OCI-LY7 (cell line): Measurements from ENCODE around the gene FRMD5. TPM values are rescaled to one million over a fixed set of nuclear protein-coding genes. Genes with fewer than 3 reads are reported as not detected.

ENCODE experiments used
- BruUV-seq: library from RNA; stranded (reverse); fragments of 400-500 nt; replicated peaks from 2 replicates; lab custom pipeline; 2021; lab: Mats Ljungman, UMichigan
- CTCF ChIA-PET: fragments of 300-600 bp; sonication (Branson Sonifier 250); formaldehyde crosslinking; loops from one replicate; lab custom pipeline; 2022; ENCODE audit warnings: antibody characterized with exemption; ENCODE audit not compliant: unreplicated experiment; lab: Charles Lee
- POLR2A ChIA-PET: fragments of 300-600 bp; sonication (Branson Sonifier 250); formaldehyde crosslinking; loops from one replicate; lab custom pipeline; 2022; ENCODE audit warnings: antibody characterized with exemption; lab: Charles Lee
- DNase-seq: peaks from one replicate; pipeline ENCODE4 v3.0.0-alpha.2; 2015; ENCODE audit warnings: low spot score
- H2AFZ ChIP-seq: fragments of 200-600 bp; sonication (generic), shearing (Covaris generic); 2 replicates; pipeline ENCODE4 v1.6.1; 2014; ENCODE audit warnings: mild to moderate bottlenecking, antibody characterized with exemption, low read length, moderate library complexity
- H3K27ac ChIP-seq: fragments of 200-600 bp; sonication (generic); 2 replicates; pipeline ENCODE4 v1.5.1; 2014; ENCODE audit warnings: mixed run types, low read depth, mild to moderate bottlenecking, moderate library complexity, low read length, inconsistent platforms; ENCODE audit not compliant: poor library complexity, severe bottlenecking
- H3K36me3 ChIP-seq: fragments of 200-600 bp; sonication (generic); 2 replicates; pipeline ENCODE4 v1.6.1; 2014; ENCODE audit warnings: mild to moderate bottlenecking, antibody characterized with exemption, low read length, moderate library complexity, mixed read lengths; ENCODE audit not compliant: insufficient read depth
- H3K4me1 ChIP-seq: fragments of 200-600 bp; sonication (generic); 2 replicates; pipeline ENCODE4 v1.5.1; 2014; ENCODE audit warnings: mild to moderate bottlenecking, low read length; ENCODE audit not compliant: insufficient read depth, poor library complexity, severe bottlenecking
- H3K4me2 ChIP-seq: fragments of 200-600 bp; sonication (generic); 2 replicates; pipeline ENCODE4 v1.6.1; 2014; ENCODE audit warnings: mild to moderate bottlenecking, low read length
- H3K4me3 ChIP-seq: fragments of 200-600 bp; sonication (generic); 2 replicates; pipeline ENCODE4 v1.5.1; 2014; ENCODE audit warnings: mild to moderate bottlenecking, low read depth, low read length; ENCODE audit not compliant: poor library complexity, severe bottlenecking
- H3K79me2 ChIP-seq: fragments of 200-600 bp; sonication (generic); 2 replicates; pipeline ENCODE4 v1.6.1; 2016; ENCODE audit warnings: low read depth, mild to moderate bottlenecking, low read length, moderate library complexity, mixed read lengths; ENCODE audit not compliant: insufficient read depth
- H3K9me2 ChIP-seq: fragments of 200-600 bp; sonication (generic); 2 replicates; pipeline ENCODE4 v1.6.1; 2016; ENCODE audit warnings: mild to moderate bottlenecking, low read length, mixed read lengths; ENCODE audit not compliant: insufficient read depth
- H3K9me3 ChIP-seq: fragments of 200-600 bp; sonication (generic); 2 replicates; pipeline ENCODE4 v1.6.1; 2014; ENCODE audit warnings: mild to moderate bottlenecking, mixed run types, low read length, mixed read lengths
- H4K20me1 ChIP-seq: fragments of 200-600 bp; sonication (generic); 2 replicates; pipeline ENCODE4 v1.6.1; 2014; ENCODE audit warnings: mild to moderate bottlenecking, antibody characterized with exemption, low read length, moderate library complexity, mixed read lengths; ENCODE audit not compliant: insufficient read depth
- CTCF ChIP-seq: fragments of 200-600 bp; sonication (generic); conservative IDR thresholded peaks from 2 replicates; pipeline ENCODE4 v1.5.1; 2014; ENCODE audit warnings: mild to moderate bottlenecking, antibody characterized with exemption, low read length, moderate library complexity, mixed read lengths
- EZH2phosphoT487 ChIP-seq: fragments of 200-600 bp; sonication (generic); IDR thresholded peaks from 2 replicates; pipeline ENCODE4 v1.6.1; 2018; ENCODE audit warnings: low read depth, borderline replicate concordance, mild to moderate bottlenecking, mixed run types, antibody characterized with exemption, low read length, moderate library complexity, mixed read lengths
- intact Hi-C: fragments of 100-400 bp; cut with micrococcal nuclease; formaldehyde crosslinking; loops from one replicate; pipeline ENCODE4 v1.10.0; 2022; ENCODE audit not compliant: unreplicated experiment
- total RNA-seq, 2 experiments: library from RNA; depleted of rRNA in 1 of 2; stranded (reverse); fragments of >200 nt in 1 of 2; shearing (Covaris generic) in 1 of 2; gene quantifications; 2 replicates each; pipeline ENCODE4 v1.2.3, GENCODE V29; 2014 to 2022

Gene FRMD5
- total RNA-seq, 2 experiments from 2014 or later, result not detected

GRCh38 chr15:44029003-44029402 lies 166.1 kb downstream of the FRMD5 start:
- H3K9me3 ChIP-seq, result no peaks in the 10 kb centered on the region
- H3K79me2 ChIP-seq, result no peaks in the 10 kb centered on the region
- TF ChIP-seq CTCF (no peak), EZH2phosphoT487 (no peak)
- H2AFZ ChIP-seq, result no peak overlapping the region
- CTCF ChIA-PET, result no interaction called here
- POLR2A ChIA-PET, result no interaction called here
- no peak overlapping the region for H3K27ac ChIP-seq
- BruUV-seq, result no TSS peak
- no peaks in the 10 kb centered on the region for H3K36me3 ChIP-seq
- H3K9me2 ChIP-seq, result no peaks in the 10 kb centered on the region
- H4K20me1 ChIP-seq, result no peaks in the 10 kb centered on the region
- H3K4me2 ChIP-seq, result no peak overlapping the region
- no peaks in the 10 kb centered on the region for H3K4me1 ChIP-seq
- no peak overlapping the region for H3K4me3 ChIP-seq
- no peak for DNase-seq
- intact Hi-C loops, result no loop called here

GRCh38 chr15:44028349-44028748 lies 166.7 kb downstream of the FRMD5 start:
- DNase-seq, result no peak

More at GRCh38 chr15:44028349-44028748, 166.7 kb downstream of the FRMD5 start:
- CTCF ChIA-PET, result no interaction called here
- Histone ChIP-seq H3K4me2 (no peak overlapping the region), H3K4me1 (no peaks in the 10 kb centered on the region), H3K9me3 (no peaks in the 10 kb centered on the region), H3K4me3 (no peak overlapping the region), H3K36me3 (no peaks in the 10 kb centered on the region), H2AFZ (no peak overlapping the region), H3K9me2 (no peaks in the 10 kb centered on the region), H3K27ac (no peak overlapping the region), H3K79me2 (no peaks in the 10 kb centered on the region), H4K20me1 (no peaks in the 10 kb centered on the region)
- POLR2A ChIA-PET, result no interaction called here
- intact Hi-C loops, result no loop called here
- no peak for TF ChIP-seq CTCF
- TF ChIP-seq EZH2phosphoT487, result no peak
- BruUV-seq, result no TSS peak
